Thymus (tissue), 11 donors: ENCODE data around the gene NDUFA8. TPM values are rescaled to one million over a fixed set of nuclear protein-coding genes. Genes with fewer than 3 reads are reported as not detected.

Source experiments
- DNase-seq, 9 donors: peaks; one replicate each; pipeline ENCODE4 v3.0.0-alpha.2; 2013; ENCODE audit warnings: low spot score in 9 of 9, low read depth in 6 of 9, missing footprints in 1 of 9
- H3K27ac ChIP-seq, 2 donors: one replicate each; pipeline ENCODE4 v1.5.1; 2013; ENCODE audit warnings: control low read depth in 1 of 2, low read depth in 1 of 2, low read length in 1 of 2, mild to moderate bottlenecking in 1 of 2, moderate library complexity in 1 of 2
- H3K27me3 ChIP-seq, 2 donors: one replicate each; pipeline ENCODE4 v1.5.1; 2013; ENCODE audit warnings: low read length in 1 of 2; ENCODE audit not compliant: control insufficient read depth in 2 of 2, insufficient read depth in 1 of 2
- H3K36me3 ChIP-seq, 2 donors: one replicate each; pipeline ENCODE4 v1.5.1; 2013; ENCODE audit warnings: low read length in 1 of 2, mild to moderate bottlenecking in 1 of 2, moderate library complexity in 1 of 2; ENCODE audit not compliant: control insufficient read depth in 2 of 2, insufficient read depth in 2 of 2
- H3K4me1 ChIP-seq, 2 donors: one replicate each; pipeline ENCODE4 v1.5.1; 2013; ENCODE audit warnings: low read length in 2 of 2; ENCODE audit not compliant: control insufficient read depth in 2 of 2, insufficient read depth in 2 of 2
- H3K4me3 ChIP-seq, 2 donors: one replicate each; pipeline ENCODE4 v1.5.1; 2013; ENCODE audit warnings: low read length in 2 of 2, control low read depth in 1 of 2, mild to moderate bottlenecking in 1 of 2
- H3K9me3 ChIP-seq, 2 donors: one replicate each; pipeline ENCODE4 v1.5.1; 2013; ENCODE audit warnings: low read length in 1 of 2, mild to moderate bottlenecking in 1 of 2; ENCODE audit not compliant: control insufficient read depth in 2 of 2, insufficient read depth in 1 of 2
- WGBS: extraction: QIAGEN DNeasy Blood & Tissue Kit; methylation state at CpG from one replicate; pipeline ENCODE4 v1.1.7; 2013; 5-methylcytosine and 5-hydroxymethylcytosine counted together
- polyA plus RNA-seq: library from polyadenylated mRNA; stranded (reverse); fragments of 200-250 nt; gene quantifications from one replicate; pipeline ENCODE4 v1.2.3, GENCODE V29; 2013
- total RNA-seq: library from RNA; stranded (reverse); fragments of 120-200 nt; gene quantifications from one replicate; pipeline ENCODE4 v1.2.4, GENCODE V29; 2013
- donor health status: healthy.

The NDUFA8 gene
- total and polyA plus RNA-seq, 2 donors, result 42.8 to 55.9 TPM

DNA sequence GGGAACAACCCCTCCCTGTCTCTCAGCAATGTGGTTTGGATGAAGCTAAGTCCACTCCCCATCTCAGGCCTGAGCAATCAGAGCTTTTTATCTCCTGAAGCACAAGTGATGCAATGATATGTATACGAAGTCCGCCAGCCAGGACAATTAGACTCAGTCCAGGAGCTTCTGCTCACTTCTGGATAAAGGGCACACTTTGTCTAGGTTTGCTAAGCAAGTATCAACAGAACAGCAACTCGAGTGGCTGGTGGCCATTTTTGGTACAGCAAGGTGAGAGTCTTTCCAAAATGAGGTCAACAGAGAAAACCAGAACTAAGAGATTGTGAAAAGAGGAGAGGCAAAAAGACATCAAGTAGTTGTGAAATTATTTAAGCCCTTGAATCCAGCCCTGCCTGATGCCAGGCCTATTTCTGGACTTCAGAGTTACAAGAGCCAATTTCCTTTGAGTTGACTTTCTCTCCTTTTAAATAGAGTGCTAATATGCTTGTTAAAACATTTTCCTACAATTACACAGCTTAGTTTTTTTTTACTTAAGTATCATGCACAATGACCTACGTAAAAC is 8.2 kb downstream of the NDUFA8 start:
- Histone ChIP-seq H3K9me3 (no peaks in the 10 kb centered on the region), H3K27me3 (no peaks in the 10 kb centered on the region), H3K4me1 (no peaks in the 10 kb centered on the region), H3K36me3 (peaks cover 11 to 17% of the 10 kb centered on the region in 2 donors), H3K4me3 (no peak overlapping the region), H3K27ac (no peak overlapping the region)
- 82% methylated on average over 4 of the region's 4 CpGs for WGBS
- no peak for DNase-seq

DNA sequence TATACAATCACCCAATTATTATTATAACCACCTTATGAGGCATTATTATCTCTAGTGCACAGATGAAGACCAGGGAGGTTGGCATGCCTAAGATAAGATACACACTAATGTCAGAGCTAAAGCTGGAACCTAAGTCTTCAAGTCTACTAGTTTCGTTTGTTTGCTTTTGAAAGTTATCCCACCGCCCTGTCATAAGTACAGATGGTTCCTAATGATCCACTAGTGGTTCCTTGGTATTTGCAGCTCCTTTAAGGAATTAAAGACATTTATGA is 14.1 kb downstream of the NDUFA8 start:
- H3K27ac ChIP-seq, result no peak overlapping the region
- H3K27me3 ChIP-seq, result no peaks in the 10 kb centered on the region
- H3K36me3 ChIP-seq, result peaks cover 45 to 47% of the 10 kb centered on the region in 2 donors
- no peak overlapping the region for H3K4me3 ChIP-seq
- no peaks in the 10 kb centered on the region for H3K4me1 ChIP-seq
- no peaks in the 10 kb centered on the region for H3K9me3 ChIP-seq
- no peak for DNase-seq
- over 99% methylated on average over 2 of the region's 2 CpGs for WGBS

DNA sequence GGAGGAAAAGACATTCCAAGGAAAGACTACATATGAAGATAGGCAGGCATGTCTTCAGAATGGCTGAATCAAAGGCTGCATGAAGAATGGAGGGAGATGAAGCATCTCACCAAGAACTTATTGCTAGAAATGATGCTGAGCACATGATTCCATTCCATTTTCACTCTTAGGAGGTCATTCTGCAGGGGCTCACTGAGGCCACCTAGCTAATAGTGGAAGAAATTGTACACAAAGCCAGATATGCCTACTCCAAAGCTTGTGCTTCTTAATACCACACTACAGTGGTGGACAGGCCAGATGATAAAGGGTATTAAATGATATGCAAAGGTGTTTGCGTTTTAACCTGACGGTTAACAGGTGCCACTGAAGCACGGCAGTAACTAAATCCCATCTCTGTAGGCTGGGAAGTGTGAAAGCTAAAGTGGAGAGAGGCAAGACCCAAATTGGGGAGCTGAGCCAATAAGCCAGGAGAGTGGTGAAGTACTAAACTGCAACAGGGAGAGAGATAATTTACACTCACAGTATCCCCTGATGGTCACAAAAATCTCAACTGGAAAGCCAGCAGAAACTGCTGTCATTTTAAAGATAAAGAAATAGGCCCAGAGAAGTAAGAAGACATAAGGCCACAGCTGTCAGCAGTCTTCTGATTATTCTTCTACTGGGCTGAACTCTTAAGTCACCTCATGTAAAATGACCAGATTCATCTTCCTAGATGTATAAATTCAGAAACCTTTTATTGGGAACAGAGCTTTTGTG is 14.6 kb downstream of the NDUFA8 start:
- Histone ChIP-seq H3K9me3 (no peaks in the 10 kb centered on the region), H3K27me3 (no peaks in the 10 kb centered on the region), H3K27ac (no peak overlapping the region), H3K4me1 (no peaks in the 10 kb centered on the region), H3K36me3 (peaks cover 45 to 47% of the 10 kb centered on the region in 2 donors), H3K4me3 (no peak overlapping the region)
- WGBS, result 91% methylated on average over 3 of the region's 3 CpGs
- DNase-seq, result no peak

- 89% methylated on average over 14 of the region's 14 CpGs for WGBS
- Histone ChIP-seq H3K27me3 (no peaks in the 10 kb centered on the region), H3K9me3 (no peaks in the 10 kb centered on the region), H3K4me1 (no peaks in the 10 kb centered on the region), H3K36me3 (peaks cover 44 to 45% of the 10 kb centered on the region in 2 donors), H3K27ac (no peak overlapping the region), H3K4me3 (no peak overlapping the region)
- DNase-seq, result no peak
Measured at GRCh38 chr9:122143876-122144405, 15.6 kb downstream of the NDUFA8 start.

GRCh38 chr9:122143296-122143695 is 16.3 kb downstream of the NDUFA8 start:
- Histone ChIP-seq H3K36me3 (peaks cover 41 to 45% of the 10 kb centered on the region in 2 donors), H3K27ac (no peak overlapping the region), H3K9me3 (no peaks in the 10 kb centered on the region), H3K4me1 (no peaks in the 10 kb centered on the region), H3K27me3 (no peaks in the 10 kb centered on the region), H3K4me3 (no peak overlapping the region)
- WGBS, result 92% methylated on average over 1 of the region's 1 CpG
- DNase-seq, result no peak

- no peak overlapping the region for H3K4me3 ChIP-seq
- 97% methylated on average over 5 of the region's 5 CpGs for WGBS
- DNase-seq, result no peak
- H3K4me1 ChIP-seq, result no peaks in the 10 kb centered on the region
- no peaks in the 10 kb centered on the region for H3K27me3 ChIP-seq
- H3K9me3 ChIP-seq, result no peaks in the 10 kb centered on the region
- no peak overlapping the region for H3K27ac ChIP-seq
- peaks cover 36 to 38% of the 10 kb centered on the region in 2 donors for H3K36me3 ChIP-seq
Measured at GRCh38 chr9:122141671-122142070, 17.9 kb downstream of the NDUFA8 start.

GRCh38 chr9:122140368-122141193 is 19.0 kb downstream of the NDUFA8 start:
- Histone ChIP-seq H3K4me3 (no peak overlapping the region), H3K4me1 (no peaks in the 10 kb centered on the region), H3K36me3 (peaks cover 29 to 30% of the 10 kb centered on the region in 2 donors), H3K27ac (no peak overlapping the region), H3K9me3 (no peaks in the 10 kb centered on the region), H3K27me3 (no peaks in the 10 kb centered on the region)
- 95% methylated on average over 8 of the region's 8 CpGs for WGBS
- no peak for DNase-seq

GRCh38 chr9:122138560-122139268 is 20.9 kb downstream of the NDUFA8 start:
- 95% methylated on average over 10 of the region's 10 CpGs for WGBS
- H3K27me3 ChIP-seq, result peaks cover 0 to 4% of the 10 kb centered on the region in 2 donors
- no peak overlapping the region for H3K4me3 ChIP-seq
- H3K27ac ChIP-seq, result no peak overlapping the region
- peaks cover 12 to 13% of the 10 kb centered on the region in 2 donors for H3K36me3 ChIP-seq
- no peaks in the 10 kb centered on the region for H3K9me3 ChIP-seq
- H3K4me1 ChIP-seq, result no peaks in the 10 kb centered on the region
- DNase-seq, result no peak
